ENCODE data around the gene ST3GAL2. TPM values are rescaled to one million over a fixed set of nuclear protein-coding genes. Genes with fewer than 3 reads are reported as not detected.

ST3GAL2 gene
- total and polyA plus RNA-seq, 2 donors (not counting 1 experiment from before 2014, with no cell fraction given): 18.2 to 71.3 TPM

- no peak for DNase-seq
- Histone ChIP-seq H3K9ac (ENCODE audit: low read length) (no peak overlapping the region), H3K27me3 (replicated peaks in 1 of 4; ENCODE audit: control extremely low read depth in 1 of 4, control insufficient read depth in 3 of 4, insufficient read depth in 4 of 4, low read length in 3 of 4) (no peaks in the 10 kb centered on the region), H3K36me3 (replicated peaks in 1 of 2; ENCODE audit: control extremely low read depth in 1 of 2, control insufficient read depth in 1 of 2, extremely low read depth in 1 of 2, insufficient read depth in 2 of 2, low read length in 1 of 2) (peaks cover 0 to 10% of the 10 kb centered on the region in 2 experiments), H3K4me2 (replicated peaks; ENCODE audit: low read depth, low read length, poor library complexity, severe bottlenecking) (no peak overlapping the region), H4K20me1 (ENCODE audit: control insufficient read depth, insufficient read depth, low read length, poor library complexity, severe bottlenecking) (peaks cover 43% of the 10 kb centered on the region), H3K4me3 (ENCODE audit: control extremely low read depth in 1 of 5, extremely low read depth in 1 of 5, insufficient read depth in 1 of 5, low read depth in 2 of 5, low read length in 4 of 5) (no peak overlapping the region), H3K4me1 (ENCODE audit: control insufficient read depth in 2 of 2, insufficient read depth in 2 of 2, low read length in 2 of 2) (peaks cover 33 to 40% of the 10 kb centered on the region in 2 donors), H2AFZ (ENCODE audit: insufficient read depth, low read depth, low read length, poor library complexity, severe bottlenecking) (no peak overlapping the region), H3K27ac (ENCODE audit: low read length in 2 of 2) (no peak overlapping the region), H3K9me3 (ENCODE audit: control extremely low read depth in 1 of 3, control insufficient read depth in 2 of 3, insufficient read depth in 1 of 3, low read length in 2 of 3) (no peaks in the 10 kb centered on the region), H3K79me2 (ENCODE audit: control insufficient read depth, insufficient read depth, low read length) (peaks cover 78% of the 10 kb centered on the region)
- no peak for TF ChIP-seq EZH2 (IDR thresholded peaks at IDR 0.05; ENCODE audit: borderline replicate concordance, insufficient read depth, low read depth, low read length, poor library complexity, severe bottlenecking)
- intact Hi-C loops (cut with micrococcal nuclease): no loop called here
- ChIA-PET CTCF (interaction anchor here (1.1 kb wide), 2 partner anchors 12 to 16 kb away, joined by 3 read pairs; no protein-coding TSS in a partner anchor), POLR2A (interaction anchor here (0.7 kb wide), 2 partner anchors 17 to 1174 kb away, joined by 3 to 8 read pairs; no protein-coding TSS in a partner anchor)
- no peak for ATAC-seq (ENCODE audit: low read depth)
- H3K9me3 Mint-ChIP-seq (ENCODE audit: insufficient read depth): no peaks in the 10 kb centered on the region
- WGBS (ENCODE audit: insufficient coverage): 100% methylated on average over 1 of the region's 8 CpGs
- peaks cover 39% of the 10 kb centered on the region for H3K4me1 Mint-ChIP-seq
- H3K4me3 Mint-ChIP-seq: no peak overlapping the region
- H3K27ac Mint-ChIP-seq: no peak overlapping the region
- H3K27me3 Mint-ChIP-seq: no peaks in the 10 kb centered on the region
Observed at GRCh38 chr16:70412385-70412784, 26.5 kb downstream of the ST3GAL2 start.

DNA sequence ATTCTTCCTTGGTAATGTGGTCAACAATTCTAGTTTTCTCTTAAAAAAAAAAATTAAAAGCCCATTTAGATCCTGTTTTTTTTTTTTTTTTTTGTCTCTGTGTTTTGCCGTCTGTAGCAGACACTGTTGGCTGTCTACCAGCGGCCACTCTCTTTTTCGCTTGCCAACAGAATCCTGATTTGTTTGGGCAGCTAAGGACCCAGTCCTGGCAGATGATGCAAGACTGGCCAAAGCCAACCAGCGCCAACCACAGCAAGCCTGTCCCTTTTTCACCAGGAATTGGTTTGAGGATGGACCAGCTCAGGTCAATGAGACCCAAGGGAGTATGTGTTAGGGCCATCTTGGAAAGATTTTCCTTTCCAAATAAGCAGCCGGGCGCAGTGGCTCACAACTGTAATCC lies 28.2 kb downstream of the ST3GAL2 start:
- peaks cover 27 to 40% of the 10 kb centered on the region in 2 donors for H3K4me1 ChIP-seq (ENCODE audit: control insufficient read depth in 2 of 2, insufficient read depth in 2 of 2, low read length in 2 of 2)
- peaks cover 40% of the 10 kb centered on the region for H4K20me1 ChIP-seq (ENCODE audit: control insufficient read depth, insufficient read depth, low read length, poor library complexity, severe bottlenecking)
- H3K4me2 ChIP-seq (replicated peaks; ENCODE audit: low read depth, low read length, poor library complexity, severe bottlenecking): no peak overlapping the region
- CTCF ChIA-PET: interaction anchor here (0.7 kb wide), 1 partner anchor 83 kb away, joined by 3 read pairs; no protein-coding TSS in a partner anchor
- H3K27ac ChIP-seq (ENCODE audit: low read length in 2 of 2): no peak overlapping the region
- ATAC-seq (ENCODE audit: low read depth): no peak
- H3K36me3 ChIP-seq (replicated peaks in 1 of 2; ENCODE audit: control extremely low read depth in 1 of 2, control insufficient read depth in 1 of 2, extremely low read depth in 1 of 2, insufficient read depth in 2 of 2, low read length in 1 of 2): peaks cover 0 to 10% of the 10 kb centered on the region in 2 experiments
- H3K4me3 ChIP-seq (ENCODE audit: control extremely low read depth in 1 of 5, extremely low read depth in 1 of 5, insufficient read depth in 1 of 5, low read depth in 2 of 5, low read length in 4 of 5): no peak overlapping the region
- Mint-ChIP-seq H3K27me3 (no peaks in the 10 kb centered on the region), H3K27ac (no peak overlapping the region), H3K9me3 (ENCODE audit: insufficient read depth) (no peaks in the 10 kb centered on the region), H3K4me1 (peaks cover 35% of the 10 kb centered on the region), H3K4me3 (no peak overlapping the region)
- no peak overlapping the region for H3K9ac ChIP-seq (ENCODE audit: low read length)
- H2AFZ ChIP-seq (ENCODE audit: insufficient read depth, low read depth, low read length, poor library complexity, severe bottlenecking): no peak overlapping the region
- TF ChIP-seq CTCF (IDR thresholded peaks at IDR 0.05) (no peak), EZH2 (IDR thresholded peaks at IDR 0.05; ENCODE audit: borderline replicate concordance, insufficient read depth, low read depth, low read length, poor library complexity, severe bottlenecking) (no peak)
- peaks cover 79% of the 10 kb centered on the region for H3K79me2 ChIP-seq (ENCODE audit: control insufficient read depth, insufficient read depth, low read length)
- no peaks in the 10 kb centered on the region for H3K27me3 ChIP-seq (replicated peaks in 1 of 4; ENCODE audit: control extremely low read depth in 1 of 4, control insufficient read depth in 3 of 4, insufficient read depth in 4 of 4, low read length in 3 of 4)
- intact Hi-C loops (cut with micrococcal nuclease): no loop called here
- no peak for DNase-seq
- POLR2A ChIA-PET: no interaction called here
- WGBS (ENCODE audit: insufficient coverage): 97% methylated on average over 5 of the region's 6 CpGs
- H3K9me3 ChIP-seq (ENCODE audit: control extremely low read depth in 1 of 3, control insufficient read depth in 2 of 3, insufficient read depth in 1 of 3, low read length in 2 of 3): no peaks in the 10 kb centered on the region

All from B cell (primary cell).